ENCODE data around the gene KCNAB2.

Gene KCNAB2

DNA sequence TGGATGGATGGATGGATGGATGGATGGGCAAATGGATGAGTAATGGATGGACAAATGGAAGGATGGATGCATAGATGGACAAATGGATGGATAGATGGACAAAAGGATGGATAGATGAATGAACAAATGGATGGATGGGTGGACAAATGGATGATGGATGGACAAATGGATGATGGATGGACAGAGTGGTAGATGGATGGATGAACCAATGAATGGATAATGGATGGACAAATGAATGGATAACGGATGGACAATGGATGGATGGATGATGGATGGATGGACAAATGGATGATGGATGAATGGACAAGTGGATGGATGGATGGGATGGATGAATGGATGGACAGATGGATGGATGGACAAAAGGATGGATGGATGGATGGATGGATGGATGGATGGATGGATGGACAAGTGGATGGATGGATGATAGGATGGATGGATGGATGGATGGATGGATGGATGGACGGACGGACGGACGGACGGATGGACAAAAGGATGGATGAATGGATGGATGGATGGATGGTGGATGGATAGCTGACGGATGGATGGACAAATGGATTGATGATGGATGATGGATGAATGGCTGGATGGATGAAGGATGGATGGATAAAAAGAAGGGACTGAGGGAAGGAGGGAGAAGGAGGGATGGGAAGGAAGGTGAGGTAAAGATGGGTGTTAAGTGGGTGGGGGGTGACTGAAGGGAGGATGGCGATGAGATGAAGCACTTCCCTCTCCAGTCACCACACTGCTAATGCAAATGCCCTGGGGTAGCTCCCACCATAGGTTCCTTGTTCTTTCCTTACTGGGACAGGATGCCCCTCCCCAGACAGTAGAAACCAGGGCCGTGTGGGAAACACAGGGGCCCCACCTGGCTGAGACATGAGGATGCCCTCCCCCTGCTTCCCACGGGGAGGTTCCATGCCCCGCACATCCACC, 104.6 kb downstream of the KCNAB2 start:
- DNase-seq (ENCODE audit: low read depth): no peak

Measured in EH (cell line).